H54 (cell line): ENCODE data around the gene ERFL.
"Not testable (repeated sequence)": the region's sequence is repeated elsewhere in the genome, so short reads cannot be mapped to it uniquely, and the experiment has no call there.

Experiments used
- DNase-seq: peaks from one replicate; pipeline ENCODE4 v3.0.0; 2011; ENCODE audit warnings: low spot score, mixed read lengths; ENCODE audit not compliant: insufficient read length
- FAIRE-seq: peaks from 3 replicates; lab custom pipeline; 2011; peaks lifted over from hg19 to GRCh38; lab: Jason Lieb, UNC
- POLR2A ChIP-seq: IDR thresholded peaks from 2 replicates; pipeline ENCODE4 v1.6.1; 2011; ENCODE audit warnings: low read depth, mild to moderate bottlenecking, low read length

ERFL gene

DNA sequence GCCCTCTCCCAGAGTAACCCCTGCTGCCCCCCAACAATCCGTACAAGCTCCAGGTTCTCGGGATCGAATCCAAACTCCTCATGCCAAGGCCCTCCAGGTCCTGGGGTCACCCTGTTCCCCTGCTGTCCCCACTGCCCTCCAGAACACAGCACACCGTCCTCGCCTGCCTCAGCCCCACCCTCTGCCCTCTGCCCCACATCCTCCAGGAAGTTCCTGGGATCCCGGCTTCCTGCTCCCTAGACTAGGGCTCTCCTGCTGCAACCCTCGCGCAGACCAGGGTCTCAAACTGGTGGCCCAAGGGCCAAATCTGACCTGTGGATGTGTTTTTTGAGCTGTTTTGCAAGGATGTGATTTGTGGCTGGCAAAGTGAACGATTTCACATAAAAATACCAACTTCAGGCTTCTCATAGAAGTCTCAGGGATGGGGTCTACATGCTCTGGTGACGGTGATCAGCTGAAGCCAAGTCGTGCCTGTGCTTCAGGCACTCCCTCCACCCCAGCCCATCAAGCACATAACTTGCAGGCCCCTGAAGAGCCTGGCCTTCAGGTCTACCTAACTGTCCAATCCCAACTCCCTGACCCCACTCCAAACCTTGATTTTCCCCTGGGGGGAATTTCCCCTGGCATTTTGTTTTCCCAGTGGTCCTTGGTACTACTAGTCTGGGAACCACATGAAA is 29.1 kb upstream of the ERFL start:
- DNase-seq (no peak), FAIRE-seq (no peak)
- TF ChIP-seq POLR2A, result no peak; the same call in 1 of the 2 replicates

DNA sequence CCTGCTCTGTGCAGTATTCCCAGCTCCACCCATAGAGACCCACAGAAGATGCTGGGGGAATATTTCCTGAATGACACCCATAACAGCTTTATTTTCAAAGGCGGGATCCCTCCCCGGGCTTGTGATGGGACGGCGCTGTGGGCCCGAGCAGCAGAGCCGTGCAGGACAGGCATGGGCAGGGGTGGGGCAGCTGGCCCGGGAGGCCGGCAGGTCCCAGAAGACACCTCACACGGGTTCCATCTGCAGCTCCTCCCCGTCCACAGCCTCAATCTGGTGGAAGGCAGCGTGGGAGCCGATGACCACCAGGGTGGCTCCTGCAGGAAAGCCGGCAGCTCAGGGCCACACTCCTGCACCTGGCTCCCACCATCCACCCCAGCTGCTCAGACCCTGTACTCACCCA is 28.4 kb upstream of the ERFL start:
- FAIRE-seq (no peak), DNase-seq (no peak)
- TF ChIP-seq POLR2A, result no peak

DNA sequence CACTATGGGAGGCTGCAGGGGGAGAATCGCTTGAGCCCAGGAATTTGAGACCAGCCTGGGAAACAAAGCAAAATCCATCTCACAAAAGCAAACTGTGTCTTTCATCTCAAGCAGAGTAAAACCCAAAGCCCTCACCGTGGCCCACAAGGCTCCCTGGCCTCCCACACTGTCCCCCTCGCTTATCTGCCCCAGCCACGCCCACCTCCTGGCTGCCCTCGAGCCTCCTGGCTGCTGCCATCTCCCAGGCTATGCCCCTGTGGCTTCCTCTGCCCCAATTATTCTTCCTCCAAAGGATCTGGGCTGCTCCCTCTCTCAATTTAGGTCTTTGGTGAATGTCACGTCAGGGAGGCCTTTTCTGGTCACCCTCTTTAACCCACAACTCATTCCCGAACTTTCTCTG is 27.3 kb upstream of the ERFL start:
- DNase-seq (no peak), FAIRE-seq (no peak)
- no peak for TF ChIP-seq POLR2A

DNA sequence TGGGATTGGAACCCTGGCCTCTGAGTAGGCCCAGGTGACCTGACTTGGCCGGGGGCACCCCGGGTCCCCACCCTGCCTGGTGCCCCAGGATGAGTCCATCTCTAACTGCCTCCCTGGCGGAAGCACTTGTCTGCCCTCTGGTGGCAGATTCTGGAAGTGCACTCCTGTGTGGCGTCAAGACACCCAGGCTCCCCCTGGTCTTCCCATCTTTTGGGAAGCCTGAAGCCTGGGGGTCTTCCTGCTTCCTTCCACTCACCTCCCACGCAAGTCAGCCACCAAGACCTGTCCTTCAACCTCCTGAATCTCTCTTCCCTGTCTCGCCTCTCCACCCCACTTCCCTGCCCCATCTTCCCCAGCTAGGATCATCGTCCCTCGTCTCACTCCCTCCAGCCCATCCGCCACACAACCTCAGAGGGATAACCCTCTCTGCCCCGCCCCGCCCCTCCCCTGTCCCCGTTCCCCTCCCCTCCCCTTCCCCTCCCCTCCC is 23.5 kb upstream of the ERFL start:
- FAIRE-seq (no peak), DNase-seq (peak; percentile 94)

DNA sequence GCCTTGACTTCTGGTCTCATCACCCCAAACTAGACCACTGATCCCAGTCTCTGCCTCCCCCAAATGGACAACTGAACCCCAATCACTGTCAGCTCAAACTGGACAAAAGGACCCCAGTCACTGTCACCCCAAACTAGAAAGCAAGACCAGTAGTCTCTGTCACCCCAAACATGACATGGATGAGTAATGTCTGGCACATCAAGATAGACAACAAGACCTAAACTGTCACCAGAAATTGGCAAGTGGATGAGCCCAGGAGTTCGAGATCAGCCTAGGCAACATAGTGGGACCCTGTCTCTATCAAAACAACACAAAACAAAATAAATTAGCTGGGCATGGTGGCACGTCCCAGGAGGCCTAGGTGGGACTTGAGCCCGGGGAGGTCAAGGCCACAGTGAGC is 18.8 kb upstream of the ERFL start:
- DNase-seq, result no peak
- TF ChIP-seq POLR2A, result no peak
- FAIRE-seq, result no peak

More for the DNA sequence above, 23.5 kb upstream of the ERFL start:
- no peak for TF ChIP-seq POLR2A

DNA sequence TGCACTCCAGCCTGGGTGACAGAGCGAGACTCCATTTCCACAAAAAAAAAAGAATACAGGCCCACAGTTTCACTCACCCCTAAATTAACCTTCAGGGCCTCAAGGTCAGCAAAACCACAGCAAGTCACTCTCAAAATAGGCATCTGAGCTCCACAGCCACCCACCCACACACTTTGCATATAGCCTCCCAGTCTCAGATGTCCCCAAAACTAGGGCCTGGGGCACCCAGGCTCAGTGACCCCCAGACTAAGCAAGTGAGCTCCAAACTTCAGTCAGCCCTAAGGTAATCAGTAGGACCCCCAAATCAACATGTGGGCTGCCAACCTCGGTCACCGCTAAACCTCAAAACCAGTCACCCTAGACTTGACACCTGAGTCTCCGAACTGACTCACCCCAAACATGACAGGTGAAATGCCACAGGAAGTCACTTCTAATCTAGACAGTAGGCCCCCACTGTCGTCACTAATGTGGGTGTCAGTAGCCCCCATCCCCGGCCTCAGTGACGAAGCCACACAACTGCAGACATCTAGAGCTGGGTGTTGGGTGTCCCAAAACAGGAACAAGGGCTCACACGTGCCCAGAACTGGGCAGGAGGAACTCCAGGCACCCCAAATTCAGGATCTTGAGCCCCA is 17.0 kb upstream of the ERFL start:
- FAIRE-seq (no peak), DNase-seq (no peak)
- TF ChIP-seq POLR2A, result no peak

DNA sequence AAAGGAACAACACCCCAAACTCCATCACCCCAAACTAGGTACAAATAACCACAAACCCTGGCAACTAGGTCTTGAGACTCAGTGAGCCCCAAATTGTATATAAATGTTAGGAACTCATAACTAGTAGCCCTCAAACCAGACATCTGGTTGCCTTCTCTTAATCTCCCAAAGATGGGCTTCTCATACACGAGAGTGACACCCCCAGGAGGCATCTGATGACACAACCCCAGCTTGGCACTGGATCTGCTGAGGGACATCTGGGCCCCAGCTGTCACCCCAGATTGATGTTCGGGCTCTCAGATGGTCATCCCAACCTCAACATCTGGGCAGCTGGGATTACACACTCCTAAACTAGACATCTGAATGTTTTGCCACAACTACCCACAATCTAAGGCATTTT is 16.1 kb upstream of the ERFL start:
- no peak for FAIRE-seq
- no peak for TF ChIP-seq POLR2A

DNA sequence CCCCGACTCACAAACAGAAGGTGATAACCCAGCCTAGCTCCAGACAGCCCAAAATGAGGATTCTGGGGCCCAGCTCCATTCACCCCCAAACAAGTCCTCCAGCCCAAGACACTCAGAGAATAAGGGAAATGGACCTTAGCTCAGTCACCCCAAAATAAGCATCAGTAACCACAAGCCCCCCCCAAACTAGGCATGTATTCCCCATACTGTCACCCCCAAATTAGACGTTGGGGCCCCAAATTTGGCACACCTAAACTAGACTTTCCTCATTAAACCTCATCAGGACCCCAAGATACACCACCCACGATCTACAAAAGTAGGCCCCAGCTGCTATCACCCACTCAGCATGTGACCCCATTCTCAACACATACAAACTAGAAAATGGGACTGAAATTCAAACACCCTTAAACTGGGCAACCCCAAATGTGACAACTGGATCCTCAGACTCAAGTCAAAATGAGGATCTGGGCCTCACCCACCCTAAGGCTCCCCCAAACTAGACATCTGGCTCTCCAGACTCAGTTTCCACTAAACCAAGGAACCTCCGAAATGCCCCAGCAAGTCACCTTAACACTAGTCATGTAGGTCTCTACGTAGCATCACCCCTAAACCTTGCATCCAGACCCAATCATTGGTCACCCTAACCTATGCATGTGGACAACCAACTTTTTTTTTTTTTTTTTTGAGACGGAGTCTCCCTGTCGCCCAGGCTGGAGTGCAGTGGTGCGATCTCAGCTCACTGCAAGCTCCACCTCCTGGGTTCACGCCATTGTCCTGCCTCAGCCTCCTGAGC is 13.4 kb upstream of the ERFL start:
- TF ChIP-seq POLR2A, result no peak
- FAIRE-seq (no peak), DNase-seq (no peak)

More for the DNA sequence above, 16.1 kb upstream of the ERFL start:
- no peak for DNase-seq

DNA sequence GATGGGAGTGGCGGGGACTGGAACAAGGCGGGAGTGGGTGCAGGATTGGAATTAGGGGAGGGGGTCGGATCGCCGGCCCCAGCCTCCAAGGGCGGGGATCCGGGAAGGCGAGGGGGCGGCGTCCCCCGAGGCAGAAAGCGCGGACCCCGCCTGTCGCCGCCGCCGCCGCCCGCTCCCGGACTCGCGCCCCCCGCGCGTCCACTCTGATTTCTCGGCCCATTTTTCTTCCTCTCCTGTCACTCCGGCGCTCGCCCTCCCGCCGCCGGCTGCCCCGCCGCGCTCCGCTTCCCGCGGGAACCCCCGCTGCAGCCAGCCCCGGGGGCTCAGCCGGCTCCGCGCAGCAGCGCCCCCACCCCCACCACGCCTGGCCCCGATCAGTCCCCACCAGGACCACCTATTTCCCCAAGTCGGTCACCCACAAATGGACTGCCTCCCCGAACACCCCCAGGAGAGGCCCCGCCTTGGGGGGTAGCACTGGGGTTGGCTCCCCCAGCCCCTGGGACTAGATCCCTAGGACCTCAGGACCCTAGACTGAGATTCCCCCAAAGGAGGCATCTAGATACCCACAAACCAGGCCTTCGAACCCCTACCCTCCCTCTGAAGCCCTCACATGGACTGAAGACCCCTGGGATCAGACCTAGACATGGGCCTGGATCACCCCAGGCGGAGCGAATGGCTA is 12.6 kb upstream of the ERFL start:
- no peak for FAIRE-seq
- no peak for DNase-seq
- TF ChIP-seq POLR2A, result no peak

DNA sequence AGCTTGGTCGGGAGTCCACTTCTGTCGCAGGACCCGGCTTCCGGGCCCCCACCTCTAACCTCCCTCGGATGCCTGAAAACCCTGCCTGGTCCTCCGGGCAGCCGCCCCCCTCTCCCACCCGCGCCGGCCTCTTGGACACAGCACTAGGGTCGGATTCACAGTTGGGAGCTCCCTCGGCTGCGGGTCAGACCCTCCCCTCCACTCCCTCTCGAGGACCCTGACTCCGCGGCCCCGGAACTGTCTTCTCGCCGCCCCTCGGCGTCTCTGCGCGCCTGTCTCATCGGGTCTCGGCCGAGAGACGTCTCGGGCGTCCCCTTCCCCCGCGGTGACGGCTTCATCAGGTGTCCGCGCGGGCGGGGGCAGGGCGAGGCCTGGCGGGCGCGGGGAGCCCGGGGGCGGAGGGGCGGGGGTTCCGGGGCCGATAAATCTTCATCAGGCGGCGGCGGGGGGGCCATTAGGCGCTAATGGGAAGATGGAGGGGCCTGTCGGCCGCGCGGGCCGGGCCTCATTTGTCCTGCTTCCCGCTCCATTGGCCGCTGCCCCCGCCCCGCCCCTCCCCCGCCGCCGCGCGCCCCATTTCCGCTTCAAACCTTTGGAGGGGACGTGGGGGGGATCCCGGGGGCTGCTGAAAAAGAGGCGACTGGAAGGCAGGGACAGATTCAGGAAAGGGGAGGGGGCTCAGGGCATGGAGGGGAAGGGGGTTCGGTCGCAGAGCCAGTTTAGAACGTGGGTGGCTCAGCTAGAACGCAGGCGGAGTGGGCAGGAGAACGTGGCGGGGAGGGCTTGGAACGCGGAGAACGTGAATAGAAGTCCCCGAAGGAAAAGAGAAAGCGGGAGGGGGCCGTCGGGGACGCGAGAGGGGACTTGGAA is 11.8 kb upstream of the ERFL start:
- no peak for DNase-seq
- FAIRE-seq, result no peak
- no peak for TF ChIP-seq POLR2A

DNA sequence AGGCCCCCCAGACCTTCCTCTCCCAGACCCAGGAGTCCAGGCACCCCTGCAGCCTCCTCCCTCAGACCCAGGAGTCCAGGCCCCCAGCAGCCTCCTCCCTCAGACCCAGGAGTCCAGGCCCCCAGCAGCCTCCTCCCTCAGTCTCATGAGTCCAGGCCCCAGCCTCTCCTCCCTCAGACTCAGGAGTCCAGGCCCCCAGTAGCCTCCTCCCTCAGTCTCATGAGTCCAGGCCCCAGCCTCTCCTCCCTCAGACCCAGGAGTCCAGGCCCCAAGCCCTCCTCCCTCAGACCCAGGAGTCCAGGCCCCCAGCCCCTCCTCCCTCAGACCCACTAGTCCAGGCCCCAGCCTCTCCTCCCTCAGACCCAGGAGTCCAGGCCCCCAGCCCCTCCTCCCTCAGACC is 11.0 kb upstream of the ERFL start:
- FAIRE-seq, DNase-seq: not testable (repeated sequence)

DNA sequence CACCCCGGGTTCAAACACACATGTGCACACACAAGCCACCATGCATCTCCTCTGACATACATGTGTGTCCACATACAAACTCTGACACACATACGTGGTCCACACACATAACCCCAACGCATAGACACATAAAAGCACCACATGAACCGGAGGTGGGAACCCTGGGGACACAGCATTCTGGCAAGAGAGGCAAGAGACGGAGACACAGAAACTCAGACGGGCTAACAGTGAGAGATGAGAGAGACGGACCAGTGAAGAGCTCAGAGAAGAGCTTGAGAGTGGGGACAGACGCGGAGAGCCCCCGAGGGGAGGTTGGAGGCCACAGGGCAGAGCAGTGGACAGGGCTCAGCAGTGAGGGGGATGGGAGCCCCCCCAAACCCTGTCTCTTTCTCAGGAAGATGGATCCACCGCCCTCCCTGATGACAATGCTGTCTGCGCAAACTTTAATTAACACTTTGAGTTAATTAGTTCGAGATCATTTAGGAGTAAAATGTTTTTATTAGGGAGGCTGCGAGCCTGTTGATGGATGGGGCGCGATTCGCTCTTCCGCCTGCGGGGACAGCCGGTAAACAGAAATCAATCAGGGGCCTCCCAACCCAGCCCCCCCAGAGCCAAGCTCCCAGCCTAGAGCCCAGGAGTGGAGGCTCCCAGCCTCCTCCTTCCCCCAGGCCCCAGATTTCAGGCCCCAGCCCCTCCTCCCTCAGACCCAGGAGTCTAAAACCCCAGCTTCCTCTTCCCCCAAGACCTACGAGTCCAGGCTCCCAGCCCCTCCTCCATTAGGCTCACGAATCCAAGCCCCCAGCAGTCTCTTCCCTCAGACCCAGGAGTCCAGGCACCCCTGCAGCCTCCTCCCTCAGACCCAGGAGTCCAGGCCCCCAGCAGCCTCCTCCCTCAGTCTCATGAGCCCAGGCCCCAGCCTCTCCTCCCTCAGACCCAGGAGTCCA is 9.5 kb upstream of the ERFL start:
- FAIRE-seq (no peak), DNase-seq (no peak)
- TF ChIP-seq POLR2A, result no peak
